Esophagus muscularis mucosa (tissue), 4 donors: ENCODE results near the gene ACYP1. TPM values are rescaled to one million over a fixed set of nuclear protein-coding genes. Genes with fewer than 3 reads are reported as not detected.

Experiments
- DNase-seq: peaks from one replicate; pipeline ENCODE4 v3.0.0-alpha.2; 2017; ENCODE audit errors: extremely low spot score
- H3K27ac ChIP-seq, 4 donors: fragments of 200-600 bp; sonication (generic); replicated peaks in 1 of 4; 1 replicate in 3 of 4; 2 replicates in 1 of 4; pipeline ENCODE4 v1.5.1; 2016 to 2019; ENCODE audit warnings: mild to moderate bottlenecking in 1 of 4
- H3K27me3 ChIP-seq, 4 donors: fragments of 200-600 bp; sonication (generic); one replicate each; pipeline versions ENCODE4 v1.5.1 to v1.6.0; 2016 to 2019
- H3K36me3 ChIP-seq, 4 donors: fragments of 200-600 bp; sonication (generic); one replicate each; pipeline ENCODE4 v1.5.1; 2016 to 2019
- H3K4me1 ChIP-seq, 4 donors: fragments of 200-600 bp; sonication (generic); one replicate each; pipeline ENCODE4 v1.5.1; 2016 to 2019
- H3K4me3 ChIP-seq, 4 donors: fragments of 200-600 bp; sonication (generic); 1 replicate in 2 of 4; 2 replicates in 2 of 4; pipeline ENCODE4 v1.5.1; 2016 to 2019; ENCODE audit warnings: mild to moderate bottlenecking in 4 of 4, moderate library complexity in 1 of 4
- H3K9me3 ChIP-seq, 4 donors: fragments of 200-600 bp; sonication (generic); 1 replicate in 3 of 4; 2 replicates in 1 of 4; pipeline ENCODE4 v1.5.1; 2016 to 2019
- CTCF ChIP-seq, 3 experiments: fragments of 200-600 bp in 2 of 3; fragments of 450-650 bp in 1 of 3; sonication (generic) in 2 of 3; IDR thresholded peaks; one replicate each; pipeline ENCODE4 v1.5.1; 2017 to 2019; ENCODE audit warnings: antibody characterized with exemption in 3 of 3, mild to moderate bottlenecking in 2 of 3, moderate library complexity in 1 of 3
- EP300 ChIP-seq: sonication (generic); formaldehyde crosslinking; IDR thresholded peaks from one replicate; pipeline ENCODE4 v1.6.1; 2017; ENCODE audit warnings: antibody characterized with exemption
- POLR2A ChIP-seq: fragments of 450-650 bp; IDR thresholded peaks from one replicate; pipeline ENCODE4 v1.6.1; 2017; ENCODE audit warnings: antibody characterized with exemption, moderate library complexity, mild to moderate bottlenecking, low read depth
- POLR2AphosphoS5 ChIP-seq, 2 donors: sonication (generic); formaldehyde crosslinking; IDR thresholded peaks; one replicate each; pipeline ENCODE4 v1.6.1; 2017; ENCODE audit warnings: antibody characterized with exemption in 2 of 2
- WGBS: methylation state at CpG from one replicate; pipeline ENCODE4 v1.1.5; 2018; 5-methylcytosine and 5-hydroxymethylcytosine counted together
- intact Hi-C: fragments of 100-400 bp; cut with DNase I; formaldehyde crosslinking; loops from one replicate; pipeline ENCODE4 v1.15.1; 2023
- total RNA-seq, 4 donors: library from RNA; depleted of rRNA; stranded (reverse); fragments of >200 nt; gene quantifications; one replicate each; pipeline versions ENCODE4 v1.1.0 to v1.2.1, GENCODE V29; 2016

ACYP1 gene
- total RNA-seq, 4 donors from 2014 or later, result 9.1 to 20.3 (median 16.9) TPM

- H3K27ac ChIP-seq, result peak overlapping the region; percentile 54 to 93 (median 90)
- no peaks in the 10 kb centered on the region for H3K27me3 ChIP-seq
- intact Hi-C loops, result no loop called here
- H3K4me3 ChIP-seq, result peak overlapping the region in 1 of 4 donors; percentile 25
- TF ChIP-seq POLR2AphosphoS5 (IDR thresholded peaks at IDR 0.05), result no peak
- TF ChIP-seq EP300, result no peak
- TF ChIP-seq CTCF (IDR thresholded peaks at IDR 0.05), result no peak
- TF ChIP-seq POLR2A, result no peak
- H3K4me1 ChIP-seq, result peaks cover 31 to 74% (median 62%) of the 10 kb centered on the region in 4 donors
- H3K36me3 ChIP-seq, result no peaks in the 10 kb centered on the region
- H3K9me3 ChIP-seq, result no peaks in the 10 kb centered on the region
- no peak for DNase-seq
- WGBS, result 59% methylated on average over 5 of the region's 5 CpGs
These were observed 14.7 kb downstream of the ACYP1 start for GRCh38 chr14:75049136-75049535.

- WGBS, result 87% methylated on average over 2 of the region's 2 CpGs
- Histone ChIP-seq H3K4me3 (no peak overlapping the region), H3K9me3 (no peaks in the 10 kb centered on the region), H3K36me3 (no peaks in the 10 kb centered on the region), H3K27ac (peak overlapping the region in 2 of 4 donors; percentile 54 to 93), H3K4me1 (peaks cover 31 to 79% (median 70%) of the 10 kb centered on the region in 4 donors), H3K27me3 (no peaks in the 10 kb centered on the region)
- TF ChIP-seq CTCF (IDR thresholded peaks at IDR 0.05) (no peak), POLR2AphosphoS5 (IDR thresholded peaks at IDR 0.05) (no peak), EP300 (no peak), POLR2A (no peak)
- DNase-seq, result no peak
- intact Hi-C loops, result no loop called here
These were observed 15.7 kb downstream of the ACYP1 start for GRCh38 chr14:75048101-75048500.

GRCh38 chr14:75047506-75047905 lies 16.3 kb downstream of the ACYP1 start:
- Histone ChIP-seq H3K4me1 (peaks cover 31 to 79% (median 72%) of the 10 kb centered on the region in 4 donors), H3K27ac (no peak overlapping the region), H3K9me3 (no peaks in the 10 kb centered on the region), H3K4me3 (no peak overlapping the region), H3K27me3 (no peaks in the 10 kb centered on the region), H3K36me3 (peaks cover 0 to under 1% (median 0%) of the 10 kb centered on the region in 4 donors)
- 87% methylated on average over 4 of the region's 4 CpGs for WGBS
- no peak for DNase-seq
- intact Hi-C loops, result no loop called here
- no peak for TF ChIP-seq POLR2AphosphoS5 (IDR thresholded peaks at IDR 0.05)
- no peak for TF ChIP-seq POLR2A
- no peak for TF ChIP-seq EP300
- TF ChIP-seq CTCF (IDR thresholded peaks at IDR 0.05), result no peak

- 97% methylated on average over 3 of the region's 3 CpGs for WGBS
- no peak for DNase-seq
- intact Hi-C loops, result no loop called here
- Histone ChIP-seq H3K36me3 (peaks cover 0 to 7% (median 3%) of the 10 kb centered on the region in 4 donors), H3K9me3 (no peaks in the 10 kb centered on the region), H3K27me3 (no peaks in the 10 kb centered on the region), H3K4me1 (peaks cover 31 to 82% (median 74%) of the 10 kb centered on the region in 4 donors), H3K27ac (no peak overlapping the region), H3K4me3 (no peak overlapping the region)
- TF ChIP-seq POLR2A (no peak), EP300 (no peak), POLR2AphosphoS5 (IDR thresholded peaks at IDR 0.05) (no peak), CTCF (IDR thresholded peaks at IDR 0.05) (no peak)
These were observed 16.9 kb downstream of the ACYP1 start for GRCh38 chr14:75046899-75047298.

GRCh38 chr14:75046275-75046674 lies 17.5 kb downstream of the ACYP1 start:
- Histone ChIP-seq H3K4me1 (peaks cover 31 to 82% (median 74%) of the 10 kb centered on the region in 4 donors), H3K4me3 (no peak overlapping the region), H3K27ac (no peak overlapping the region), H3K9me3 (no peaks in the 10 kb centered on the region), H3K36me3 (peaks cover 0 to 13% (median 7%) of the 10 kb centered on the region in 4 donors), H3K27me3 (no peaks in the 10 kb centered on the region)
- WGBS, result 94% methylated on average over 5 of the region's 5 CpGs
- no peak for DNase-seq
- TF ChIP-seq CTCF (IDR thresholded peaks at IDR 0.05) (no peak), POLR2AphosphoS5 (IDR thresholded peaks at IDR 0.05) (no peak), POLR2A (no peak), EP300 (no peak)
- intact Hi-C loops, result no loop called here
